ENCODE results near the gene GRK6. TPM values are rescaled to one million over a fixed set of nuclear protein-coding genes. Genes with fewer than 3 reads are reported as not detected.

The GRK6 gene
- total RNA-seq, 1 donor from 2014 or later, result 46.4 TPM

DNA sequence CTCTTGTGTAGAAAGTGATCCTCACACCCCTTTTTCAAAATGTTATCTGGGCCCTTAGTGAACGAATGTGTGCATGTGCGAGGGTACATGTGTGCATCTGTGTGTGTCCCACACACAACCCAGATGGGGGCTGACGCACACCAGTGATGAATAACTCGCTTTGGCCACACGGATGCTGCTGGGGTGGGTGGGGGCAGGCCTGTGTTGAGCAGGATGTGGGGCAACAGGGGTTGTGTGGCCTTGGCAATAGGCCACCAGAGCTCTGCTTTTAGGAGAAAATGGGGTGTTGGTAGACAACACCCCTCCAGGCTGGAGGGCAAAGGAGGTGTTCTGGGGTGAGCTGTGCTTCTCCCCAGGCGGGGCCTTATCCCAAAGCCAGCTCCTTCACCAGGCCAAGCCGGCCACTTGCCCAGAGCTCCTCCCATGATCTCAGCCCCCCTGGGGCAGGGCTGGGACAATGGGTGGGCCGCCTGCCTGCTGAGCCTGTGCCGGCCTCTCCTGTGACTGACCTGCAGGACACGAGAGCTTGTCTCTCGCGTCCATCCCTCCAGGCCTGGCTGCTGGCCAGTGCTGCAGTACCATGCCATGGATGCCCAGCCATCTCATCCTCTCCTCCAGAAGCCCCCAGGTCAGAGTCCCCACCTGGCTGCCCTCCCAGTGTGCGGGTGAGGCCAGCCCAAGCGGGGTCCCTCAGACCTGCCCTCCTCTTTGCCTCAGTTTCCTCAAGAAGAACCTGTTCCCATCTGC is 45.3 kb downstream of the GRK6 start:
- H3K27me3 ChIP-seq (ENCODE audit: control insufficient read depth, insufficient read depth, low read length), result no peaks in the 10 kb centered on the region
- peaks cover 4% of the 10 kb centered on the region for H3K36me3 ChIP-seq (ENCODE audit: control insufficient read depth, insufficient read depth, low read length)
- TF ChIP-seq, protein P1, sequence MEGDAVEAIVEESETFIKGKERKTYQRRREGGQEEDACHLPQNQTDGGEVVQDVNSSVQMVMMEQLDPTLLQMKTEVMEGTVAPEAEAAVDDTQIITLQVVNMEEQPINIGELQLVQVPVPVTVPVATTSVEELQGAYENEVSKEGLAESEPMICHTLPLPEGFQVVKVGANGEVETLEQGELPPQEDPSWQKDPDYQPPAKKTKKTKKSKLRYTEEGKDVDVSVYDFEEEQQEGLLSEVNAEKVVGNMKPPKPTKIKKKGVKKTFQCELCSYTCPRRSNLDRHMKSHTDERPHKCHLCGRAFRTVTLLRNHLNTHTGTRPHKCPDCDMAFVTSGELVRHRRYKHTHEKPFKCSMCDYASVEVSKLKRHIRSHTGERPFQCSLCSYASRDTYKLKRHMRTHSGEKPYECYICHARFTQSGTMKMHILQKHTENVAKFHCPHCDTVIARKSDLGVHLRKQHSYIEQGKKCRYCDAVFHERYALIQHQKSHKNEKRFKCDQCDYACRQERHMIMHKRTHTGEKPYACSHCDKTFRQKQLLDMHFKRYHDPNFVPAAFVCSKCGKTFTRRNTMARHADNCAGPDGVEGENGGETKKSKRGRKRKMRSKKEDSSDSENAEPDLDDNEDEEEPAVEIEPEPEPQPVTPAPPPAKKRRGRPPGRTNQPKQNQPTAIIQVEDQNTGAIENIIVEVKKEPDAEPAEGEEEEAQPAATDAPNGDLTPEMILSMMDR (IDR thresholded peaks at IDR 0.05; ENCODE audit: insufficient read depth, low read length, poor library complexity, severe bottlenecking), result no peak
- H3K4me3 ChIP-seq (ENCODE audit: low read depth, low read length), result peak overlapping the region; percentile 69
- no peak for DNase-seq (ENCODE audit: low read depth)

DNA sequence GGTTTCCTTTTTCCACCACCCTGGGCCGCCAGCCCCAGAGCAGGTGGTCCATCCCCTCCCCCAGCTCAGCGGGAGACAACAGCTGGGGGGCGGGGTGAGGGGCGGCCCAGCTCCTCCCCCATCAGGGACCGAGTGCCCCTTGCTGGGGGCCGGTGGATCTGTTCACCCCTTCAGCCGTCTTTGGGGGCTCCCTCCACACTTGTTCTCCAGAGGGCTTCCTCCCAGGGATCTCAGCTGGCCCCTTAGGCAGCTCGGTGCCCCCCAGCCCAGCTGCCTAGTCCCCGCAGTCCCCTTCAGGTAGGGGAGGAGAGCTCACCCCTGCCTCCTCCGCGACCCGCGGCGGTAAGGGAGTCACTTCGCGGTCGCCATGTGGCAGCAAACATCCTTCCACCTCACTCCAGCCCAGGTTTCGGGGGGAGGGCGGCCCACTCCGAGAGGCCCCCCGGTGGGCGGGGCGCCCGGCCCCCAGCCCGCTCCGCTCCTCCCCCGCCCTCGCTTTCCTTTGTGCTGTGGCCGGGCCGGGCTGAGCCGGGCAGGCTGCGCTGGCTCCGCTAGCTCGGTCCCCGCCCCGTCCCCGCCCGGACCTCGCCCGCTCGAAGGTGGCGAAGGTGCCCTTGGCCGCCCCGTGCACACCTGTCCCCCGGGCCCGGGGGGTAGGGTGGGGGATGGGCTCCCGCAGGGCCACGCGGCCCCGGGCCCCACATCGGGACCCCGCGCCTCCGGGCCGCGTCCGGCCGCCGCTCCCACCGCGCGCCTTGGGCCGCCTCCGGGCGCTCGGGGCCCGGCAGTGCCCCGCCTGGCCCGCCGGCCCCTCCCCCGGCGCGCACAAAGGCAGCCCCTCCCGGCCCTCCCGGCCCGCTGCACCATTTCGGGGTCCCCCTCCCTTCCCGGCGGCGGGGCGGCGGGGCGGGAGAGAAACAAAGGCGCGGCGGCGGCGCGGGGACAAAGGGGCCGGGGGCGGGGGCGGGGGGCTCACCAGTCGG is 46.3 kb downstream of the GRK6 start:
- no peak for DNase-seq (ENCODE audit: low read depth)
- H3K36me3 ChIP-seq (ENCODE audit: control insufficient read depth, insufficient read depth, low read length), result peaks cover 2% of the 10 kb centered on the region
- H3K27me3 ChIP-seq (ENCODE audit: control insufficient read depth, insufficient read depth, low read length), result no peaks in the 10 kb centered on the region
- TF ChIP-seq, protein P1 (IDR thresholded peaks at IDR 0.05; ENCODE audit: insufficient read depth, low read length, poor library complexity, severe bottlenecking), result no peak
- H3K4me3 ChIP-seq (ENCODE audit: low read depth, low read length), result peak overlapping the region; percentile 69

DNA sequence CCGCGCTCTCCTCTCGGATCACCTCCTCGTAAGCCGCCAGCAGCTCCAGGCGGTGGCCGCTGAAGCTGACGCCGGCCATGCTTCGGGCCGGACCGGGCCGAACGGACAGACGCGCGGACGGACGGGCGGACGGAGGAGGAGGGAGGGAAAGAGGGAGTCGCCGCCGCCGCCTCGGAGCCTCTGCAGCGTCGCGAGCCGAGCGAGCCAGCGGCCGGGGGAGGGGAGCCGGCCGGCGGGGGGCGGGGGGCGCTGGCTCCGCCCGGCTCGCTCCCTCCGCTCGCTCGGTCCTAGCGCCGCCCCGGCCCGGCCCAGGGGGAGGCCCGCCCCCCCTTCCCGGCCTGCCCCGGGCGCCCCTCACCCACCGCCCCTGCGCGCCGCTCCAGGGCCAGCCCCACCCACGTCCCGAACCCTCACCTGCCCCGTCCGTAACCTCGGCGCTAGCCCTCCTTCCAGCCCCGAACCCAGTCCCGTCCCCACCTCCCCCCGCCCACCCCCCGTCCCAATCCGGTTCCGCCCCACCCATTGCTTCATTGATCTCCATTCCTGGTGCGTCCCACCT is 47.0 kb downstream of the GRK6 start, which contains the start of gene DBN1:
DBN1 (minus strand) TSS at position 192 of the 559 bp plus-strand sequence; CDS start at position 79, 113 bp downstream.
- peak within 1 kb of the TSS; percentile 69 for H3K4me3 ChIP-seq (ENCODE audit: low read depth, low read length)
- TF ChIP-seq, protein P1 (IDR thresholded peaks at IDR 0.05; ENCODE audit: insufficient read depth, low read length, poor library complexity, severe bottlenecking), result no peak
- no peak for DNase-seq (ENCODE audit: low read depth)
- H3K36me3 ChIP-seq (ENCODE audit: control insufficient read depth, insufficient read depth, low read length), result peaks cover 2% of the 10 kb centered on the region
- no peaks in the 10 kb centered on the region for H3K27me3 ChIP-seq (ENCODE audit: control insufficient read depth, insufficient read depth, low read length)

DNA sequence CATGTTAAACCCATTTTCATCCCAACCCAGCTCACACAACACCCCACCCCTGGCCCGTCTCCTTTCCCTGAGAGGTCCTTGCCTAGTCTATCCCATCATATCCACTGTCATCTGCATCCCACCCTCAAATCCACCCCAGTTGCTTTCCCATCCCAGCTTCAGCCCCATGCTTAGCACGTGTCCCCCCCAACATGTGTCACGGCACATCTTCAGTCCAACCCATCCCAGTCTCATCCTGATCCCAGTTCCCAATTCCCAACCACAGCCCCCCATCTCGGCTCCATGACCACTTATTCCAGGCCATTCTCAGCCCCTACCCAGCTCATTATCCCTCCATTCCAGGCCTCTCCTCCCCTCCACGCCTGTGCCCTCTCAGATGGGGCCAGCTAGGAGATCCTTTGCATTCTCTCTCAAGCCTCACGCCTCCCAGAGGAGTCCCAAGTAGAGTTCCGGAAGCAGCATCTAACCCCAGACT is 47.6 kb downstream of the GRK6 start:
- Histone ChIP-seq H3K4me3 (ENCODE audit: low read depth, low read length) (no peak overlapping the region), H3K27me3 (ENCODE audit: control insufficient read depth, insufficient read depth, low read length) (no peaks in the 10 kb centered on the region), H3K36me3 (ENCODE audit: control insufficient read depth, insufficient read depth, low read length) (peaks cover 2% of the 10 kb centered on the region)
- no peak for DNase-seq (ENCODE audit: low read depth)
- TF ChIP-seq, protein P1 (IDR thresholded peaks at IDR 0.05; ENCODE audit: insufficient read depth, low read length, poor library complexity, severe bottlenecking), result no peak

DNA sequence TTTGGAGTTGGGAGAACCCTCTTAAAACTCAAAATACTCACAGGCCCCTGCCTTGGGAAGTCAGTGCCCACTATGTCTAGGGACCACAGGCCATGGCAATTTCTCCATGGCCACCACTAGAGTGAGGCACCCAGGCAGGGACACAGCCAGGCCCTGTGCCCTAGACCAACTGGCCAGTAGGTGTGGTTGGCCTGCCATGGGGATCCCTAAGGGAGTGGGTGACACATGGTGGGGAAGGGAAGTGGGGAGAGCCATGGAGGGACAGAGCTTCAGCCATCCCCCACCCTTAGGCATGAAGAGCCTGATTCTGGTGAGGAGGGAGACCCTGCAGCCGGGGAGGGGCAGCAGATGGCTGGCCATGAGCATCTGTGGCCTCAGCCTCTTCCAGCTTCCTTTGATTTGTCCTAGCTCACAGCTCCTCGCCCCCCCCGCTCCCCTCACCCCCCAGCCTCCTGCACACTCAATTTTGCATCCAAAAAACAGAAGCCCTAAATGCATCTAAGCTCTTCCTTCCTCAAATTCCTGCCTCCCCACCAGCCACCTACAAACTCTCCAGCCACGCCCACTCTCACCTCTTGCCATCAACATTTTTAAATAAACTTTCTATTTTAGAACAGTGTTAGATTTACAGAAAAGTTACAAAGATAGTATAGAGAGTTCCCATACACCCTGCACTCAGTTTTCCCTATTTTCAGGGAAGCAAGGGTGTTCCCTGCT is 48.5 kb downstream of the GRK6 start:
- H3K36me3 ChIP-seq (ENCODE audit: control insufficient read depth, insufficient read depth, low read length), result peaks cover 2% of the 10 kb centered on the region
- TF ChIP-seq, protein P1 (IDR thresholded peaks at IDR 0.05; ENCODE audit: insufficient read depth, low read length, poor library complexity, severe bottlenecking), result no peak
- H3K4me3 ChIP-seq (ENCODE audit: low read depth, low read length), result no peak overlapping the region
- no peak for DNase-seq (ENCODE audit: low read depth)
- H3K27me3 ChIP-seq (ENCODE audit: control insufficient read depth, insufficient read depth, low read length), result no peaks in the 10 kb centered on the region

All from kidney epithelial cell (primary cell).